Fibroblast of lung (primary cell): ENCODE results near the gene PDCD2L. TPM values are rescaled to one million over a fixed set of nuclear protein-coding genes. Genes with fewer than 3 reads are reported as not detected.

Source experiments
- DNase-seq, 2 donors: peaks; one replicate each; pipeline versions ENCODE4 v3.0.0 to v3.0.0-alpha.2; 2010; ENCODE audit warnings: low read depth in 2 of 2
- H2AFZ ChIP-seq: 2 replicates; pipeline ENCODE4 v1.5.1; 2012; ENCODE audit warnings: low read length, control low read depth, inconsistent platforms
- H3K27ac ChIP-seq: 2 replicates; pipeline ENCODE4 v1.5.1; 2011; ENCODE audit warnings: low read length, control low read depth; ENCODE audit not compliant: insufficient read depth
- H3K27me3 ChIP-seq: 2 replicates; pipeline ENCODE4 v1.5.1; 2011; ENCODE audit warnings: mild to moderate bottlenecking, low read length; ENCODE audit not compliant: control insufficient read depth, insufficient read depth
- H3K36me3 ChIP-seq: 2 replicates; pipeline ENCODE4 v1.5.1; 2011; ENCODE audit warnings: low read length; ENCODE audit not compliant: control insufficient read depth, insufficient read depth
- H3K4me1 ChIP-seq: 2 replicates; pipeline ENCODE4 v1.5.1; 2011; ENCODE audit warnings: low read length; ENCODE audit not compliant: control insufficient read depth, insufficient read depth; ENCODE audit errors: extremely low read depth
- H3K4me2 ChIP-seq: 2 replicates; pipeline ENCODE4 v1.5.1; 2011; ENCODE audit warnings: low read length, control low read depth; ENCODE audit not compliant: insufficient read depth; ENCODE audit errors: extremely low read depth
- H3K4me3 ChIP-seq, 4 experiments: fragments of 200-600 bp in 1 of 4; sonication (generic) in 1 of 4; replicated peaks in 1 of 4; 2 replicates each; pipeline ENCODE4 v1.5.1; 2011 to 2016; ENCODE audit warnings: low read length in 4 of 4, low read depth in 3 of 4, mild to moderate bottlenecking in 3 of 4, control low read depth in 2 of 4, inconsistent platforms in 1 of 4, mixed read lengths in 1 of 4; ENCODE audit not compliant: insufficient read depth in 1 of 4; ENCODE audit errors: control extremely low read depth in 1 of 4
- H3K79me2 ChIP-seq: 2 replicates; pipeline ENCODE4 v1.5.1; 2012; ENCODE audit warnings: mild to moderate bottlenecking, low read length, inconsistent platforms; ENCODE audit not compliant: control insufficient read depth, insufficient read depth
- H3K9ac ChIP-seq: 2 replicates; pipeline ENCODE4 v1.5.1; 2011; ENCODE audit warnings: mild to moderate bottlenecking, low read length, control low read depth; ENCODE audit not compliant: insufficient read depth
- H3K9me3 ChIP-seq: 2 replicates; pipeline ENCODE4 v1.5.1; 2012; ENCODE audit warnings: low read depth, low read length; ENCODE audit not compliant: control insufficient read depth, insufficient read depth
- H4K20me1 ChIP-seq: 2 replicates; pipeline ENCODE4 v1.5.1; 2011; ENCODE audit warnings: low read length; ENCODE audit not compliant: control insufficient read depth, insufficient read depth; ENCODE audit errors: extremely low read depth
- CTCF ChIP-seq, 2 donors: IDR thresholded peaks in 1 of 2; conservative IDR thresholded peaks in 1 of 2; 1 replicate in 1 of 2; 2 replicates in 1 of 2; pipeline ENCODE4 v1.5.1; 2011 to 2012; ENCODE audit warnings: low read length in 2 of 2, control low read depth in 1 of 2, inconsistent platforms in 1 of 2, low read depth in 1 of 2, mild to moderate bottlenecking in 1 of 2
- EZH2 ChIP-seq: IDR thresholded peaks from 2 replicates; pipeline ENCODE4 v1.5.1; 2012; ENCODE audit warnings: low read length, control low read depth, mild to moderate bottlenecking; ENCODE audit errors: missing control alignments
- polyA plus RNA-seq, 2 donors: library from polyadenylated mRNA; depleted of rRNA in 1 of 2; stranded (reverse) in 1 of 2; unstranded in 1 of 2; fragments of >200 nt; gene quantifications; 2 replicates each; pipeline ENCODE4 v1.2.1, GENCODE V29; 2011 to 2012; ENCODE audit warnings: missing spikeins in 1 of 2
- total RNA-seq: library from RNA; depleted of rRNA; stranded (reverse); fragments of >200 nt; gene quantifications from 2 replicates; pipeline ENCODE4 v1.2.1, GENCODE V29; 2014

PDCD2L gene
- total and polyA plus RNA-seq, 2 donors (not counting 1 experiment from before 2014, with no cell fraction given): 8.9 to 12.2 TPM

DNA sequence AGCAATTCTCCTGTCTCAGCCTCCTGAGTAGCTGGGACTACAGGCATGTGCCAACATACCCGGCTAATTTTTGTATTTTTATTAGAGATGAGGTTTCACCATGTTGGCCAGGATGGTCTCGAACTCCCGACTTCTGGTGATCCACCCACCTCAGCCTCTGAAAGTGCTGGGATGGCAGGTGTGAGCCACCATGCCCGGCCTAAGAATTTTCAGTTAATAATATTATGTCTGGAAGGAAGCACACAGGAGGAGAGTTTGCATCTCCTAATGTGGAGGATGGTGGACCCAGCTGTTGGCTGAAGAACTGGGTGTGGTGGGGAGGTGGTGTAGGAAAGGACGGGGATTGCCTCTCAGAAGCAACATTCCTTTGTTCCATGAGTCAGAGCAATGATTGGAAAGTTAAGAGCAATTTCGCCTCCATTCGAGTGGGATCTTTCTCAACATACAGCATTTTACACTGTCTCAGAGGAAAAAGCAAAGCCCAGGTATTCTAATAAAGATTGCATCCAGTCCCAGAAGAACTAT lies 11.9 kb downstream of the PDCD2L start:
- TF ChIP-seq EZH2 (no peak), CTCF (conservative IDR thresholded peaks at IDR 0.05 in 1 of 2, IDR thresholded peaks at IDR 0.05 in 1 of 2; ENCODE audit: low read depth in 1 of 2, low read length in 2 of 2) (no peak)
- H3K36me3 ChIP-seq: peaks cover 1% of the 10 kb centered on the region
- H3K4me2 ChIP-seq: no peak overlapping the region
- H3K27me3 ChIP-seq: no peaks in the 10 kb centered on the region
- H3K9me3 ChIP-seq: no peaks in the 10 kb centered on the region
- no peak overlapping the region for H3K27ac ChIP-seq
- DNase-seq: peak in 1 of 2 donors; percentile 15
- H3K4me1 ChIP-seq: no peaks in the 10 kb centered on the region
- H3K4me3 ChIP-seq: no peak overlapping the region
- no peak overlapping the region for H2AFZ ChIP-seq
- H3K79me2 ChIP-seq: no peaks in the 10 kb centered on the region
- H3K9ac ChIP-seq: no peak overlapping the region
- H4K20me1 ChIP-seq: no peaks in the 10 kb centered on the region

- H3K9me3 ChIP-seq: no peaks in the 10 kb centered on the region
- H3K36me3 ChIP-seq: peaks cover 3% of the 10 kb centered on the region
- H3K27me3 ChIP-seq: no peaks in the 10 kb centered on the region
- TF ChIP-seq CTCF (conservative IDR thresholded peaks at IDR 0.05 in 1 of 2, IDR thresholded peaks at IDR 0.05 in 1 of 2; ENCODE audit: low read depth in 1 of 2, low read length in 2 of 2) (no peak), EZH2 (no peak)
- no peak overlapping the region for H3K27ac ChIP-seq
- no peak overlapping the region for H3K9ac ChIP-seq
- H4K20me1 ChIP-seq: no peaks in the 10 kb centered on the region
- DNase-seq: no peak
- H3K4me1 ChIP-seq: no peaks in the 10 kb centered on the region
- H3K4me2 ChIP-seq: no peak overlapping the region
- no peak overlapping the region for H2AFZ ChIP-seq
- no peak overlapping the region for H3K4me3 ChIP-seq
- H3K79me2 ChIP-seq: no peaks in the 10 kb centered on the region
These were observed 14.1 kb downstream of the PDCD2L start for GRCh38 chr19:34418300-34418699.

GRCh38 chr19:34426096-34426661 lies 22.0 kb downstream of the PDCD2L start:
- Histone ChIP-seq H3K79me2 (peaks cover 27% of the 10 kb centered on the region), H3K9me3 (no peaks in the 10 kb centered on the region), H3K27me3 (no peaks in the 10 kb centered on the region), H4K20me1 (no peaks in the 10 kb centered on the region), H3K36me3 (peaks cover 2% of the 10 kb centered on the region), H3K4me1 (peaks cover 3% of the 10 kb centered on the region), H3K4me3 (no peak overlapping the region), H3K9ac (no peak overlapping the region), H3K27ac (no peak overlapping the region), H3K4me2 (no peak overlapping the region), H2AFZ (no peak overlapping the region)
- TF ChIP-seq EZH2 (no peak), CTCF (conservative IDR thresholded peaks at IDR 0.05 in 1 of 2, IDR thresholded peaks at IDR 0.05 in 1 of 2; ENCODE audit: low read depth in 1 of 2, low read length in 2 of 2) (no peak)
- DNase-seq: no peak
